MM.1S (cell line): ENCODE data around the gene TNF.

Experiments
- CTCF ChIP-seq: fragments of 300-600 bp; sonication (generic); IDR thresholded peaks from 2 replicates; pipeline ENCODE4 v1.5.1; 2016; ENCODE audit warnings: antibody characterized with exemption, low read length, mixed read lengths
- EZH2 ChIP-seq: fragments of 300-600 bp; sonication (generic); optimal IDR thresholded peaks from 2 replicates; pipeline ENCODE3; 2017; ENCODE audit warnings: low read depth, mild to moderate bottlenecking, antibody characterized with exemption, low read length, mixed read lengths
- EZH2phosphoT487 ChIP-seq: fragments of 300-600 bp; sonication (generic); IDR thresholded peaks from 2 replicates; pipeline ENCODE4 v1.6.1; 2018; ENCODE audit warnings: antibody characterized with exemption, low read length

GRCh38 chr6:31575335-31575901 lies at the start of gene TNF:
- TF ChIP-seq CTCF (no peak), EZH2 (no peak), EZH2phosphoT487 (no peak)
